HCT116 (cell line): Measurements from ENCODE around the gene STK25. TPM values are rescaled to one million over a fixed set of nuclear protein-coding genes. Genes with fewer than 3 reads are reported as not detected.

ENCODE experiments used
- ATAC-seq: fragments of 200-7000 bp; cut with Tn5 transposase; 2 replicates; pipeline ENCODE4 v1.9.1; 2020; ENCODE audit warnings: mild to moderate bottlenecking, moderate library complexity
- BruUV-seq: library from RNA; stranded (reverse); fragments of 400-500 nt; replicated peaks from 2 replicates; lab custom pipeline; 2021; lab: Mats Ljungman, UMichigan
- CTCF ChIA-PET: fragments of 300-600 bp; sonication (Branson Sonifier 250); formaldehyde crosslinking; loops from one replicate; lab custom pipeline; 2021; ENCODE audit warnings: antibody characterized with exemption; lab: Charles Lee
- POLR2A ChIA-PET: fragments of 300-600, 350-600 bp; sonication (Branson Sonifier 250); formaldehyde crosslinking; loops from one replicate; lab custom pipeline; 2021; ENCODE audit warnings: antibody characterized with exemption; lab: Charles Lee
- RAD21 ChIA-PET, 2 experiments: fragments of 300-600 bp; sonication (Branson Sonifier 250); formaldehyde crosslinking; loops; one replicate each; lab custom pipeline; 2023; ENCODE audit warnings: low total read pairs in 2 of 2; ENCODE audit not compliant: uncharacterized antibody in 2 of 2, unreplicated experiment in 2 of 2, low non-redundant PET in 1 of 2; lab: Charles Lee
- DNase-seq: peaks from one replicate; pipeline ENCODE4 v3.0.0-alpha.2; 2010; ENCODE audit warnings: low read depth, low spot score
- H2AFZ ChIP-seq: fragments of 200-600 bp; shearing (Covaris generic), sonication (generic); 2 replicates; pipeline ENCODE4 v1.6.1; 2017; ENCODE audit warnings: low read depth, mixed run types, mixed read lengths, antibody characterized with exemption, low read length; ENCODE audit not compliant: poor library complexity, severe bottlenecking
- H3K27ac ChIP-seq: 2 replicates; pipeline ENCODE4 v1.5.1; 2012; ENCODE audit warnings: low read depth, low read length
- H3K27me3 ChIP-seq: fragments of 200-600 bp; sonication (generic); 2 replicates; pipeline ENCODE4 v1.6.1; 2016; ENCODE audit warnings: mixed run types, low read length, mixed read lengths; ENCODE audit not compliant: insufficient read depth
- H3K36me3 ChIP-seq, 2 experiments: fragments of 200-500 bp in 1 of 2; fragments of 200-600 bp in 1 of 2; sonication (Bioruptor generic) in 1 of 2; sonication (generic) in 1 of 2; 2 replicates each; pipeline versions ENCODE4 v1.5.1 to v1.6.1; 2014 to 2016; ENCODE audit warnings: low read length in 2 of 2, inconsistent platforms in 1 of 2, mixed read lengths in 1 of 2, mixed run types in 1 of 2; ENCODE audit not compliant: insufficient read depth in 2 of 2, control insufficient read depth in 1 of 2
- H3K4me1 ChIP-seq, 2 experiments: fragments of 200-600 bp in 1 of 2; sonication (generic) in 1 of 2; 2 replicates each; pipeline versions ENCODE4 v1.5.1 to v1.6.1; 2012 to 2017; ENCODE audit warnings: low read length in 2 of 2, inconsistent platforms in 1 of 2, mild to moderate bottlenecking in 1 of 2, mixed read lengths in 1 of 2, mixed run types in 1 of 2, moderate library complexity in 1 of 2; ENCODE audit not compliant: insufficient read depth in 2 of 2, control insufficient read depth in 1 of 2
- H3K4me2 ChIP-seq: fragments of 200-600 bp; sonication (generic); 2 replicates; pipeline ENCODE4 v1.6.1; 2017; ENCODE audit warnings: mixed run types, low read length, mixed read lengths
- H3K4me3 ChIP-seq, 2 experiments: fragments of 200-600 bp in 1 of 2; sonication (generic) in 1 of 2; replicated peaks in 1 of 2; 2 replicates each; pipeline ENCODE4 v1.5.1; 2011 to 2016; ENCODE audit warnings: low read length in 2 of 2, control low read depth in 1 of 2, low read depth in 1 of 2, mild to moderate bottlenecking in 1 of 2, mixed read lengths in 1 of 2, mixed run types in 1 of 2
- H3K79me2 ChIP-seq: fragments of 200-600 bp; sonication (generic); 2 replicates; pipeline ENCODE4 v1.6.1; 2017; ENCODE audit warnings: mild to moderate bottlenecking, mixed run types, low read length, moderate library complexity, mixed read lengths; ENCODE audit not compliant: insufficient read depth
- H3K9ac ChIP-seq: fragments of 200-600 bp; sonication (generic); 2 replicates; pipeline ENCODE4 v1.6.1; 2016; ENCODE audit warnings: low read length, mixed read lengths
- H3K9me2 ChIP-seq: fragments of 200-600 bp; sonication (generic), shearing (Covaris generic); 2 replicates; pipeline ENCODE4 v1.6.1; 2017; ENCODE audit warnings: mixed run types, mild to moderate bottlenecking, moderate library complexity; ENCODE audit not compliant: insufficient read depth
- H3K9me3 ChIP-seq, 2 experiments: fragments of 200-500 bp in 1 of 2; fragments of 200-600 bp in 1 of 2; sonication (Bioruptor generic) in 1 of 2; sonication (generic) in 1 of 2; 2 replicates each; pipeline ENCODE4 v1.6.1; 2014 to 2017; ENCODE audit warnings: low read length in 2 of 2, mixed read lengths in 2 of 2, inconsistent platforms in 1 of 2, low read depth in 1 of 2, mild to moderate bottlenecking in 1 of 2, mixed run types in 1 of 2, moderate library complexity in 1 of 2; ENCODE audit not compliant: control insufficient read depth in 1 of 2, insufficient read depth in 1 of 2
- H4K20me1 ChIP-seq: fragments of 200-600 bp; sonication (generic), shearing (Covaris generic); 2 replicates; pipeline ENCODE4 v1.6.1; 2017; ENCODE audit warnings: mixed run types, mild to moderate bottlenecking, moderate library complexity; ENCODE audit not compliant: insufficient read depth
- ATF3 ChIP-seq: IDR thresholded peaks from 2 replicates; pipeline ENCODE4 v1.6.1; 2012
- CBX3 ChIP-seq: IDR thresholded peaks from 2 replicates; pipeline ENCODE4 v1.6.1; 2012; ENCODE audit warnings: low read depth
- CEBPB ChIP-seq: IDR thresholded peaks from 2 replicates; pipeline ENCODE4 v1.6.1; 2012; ENCODE audit warnings: low read depth
- CTCF ChIP-seq, 3 experiments: fragments of 200-600 bp in 1 of 3; sonication (generic) in 1 of 3; IDR thresholded peaks in 2 of 3; conservative IDR thresholded peaks in 1 of 3; 2 replicates each; pipeline ENCODE4 v1.5.1; 2012 to 2017; ENCODE audit warnings: low read depth in 2 of 3, low read length in 2 of 3, antibody characterized with exemption in 1 of 3, borderline replicate concordance in 1 of 3, control low read depth in 1 of 3, mild to moderate bottlenecking in 1 of 3, mixed read lengths in 1 of 3, mixed run types in 1 of 3, moderate library complexity in 1 of 3; ENCODE audit not compliant: insufficient read depth in 1 of 3
- ELF1 ChIP-seq: IDR thresholded peaks from 2 replicates; pipeline ENCODE4 v1.6.1; 2012; ENCODE audit warnings: low read depth, borderline replicate concordance
- FOSL1 ChIP-seq: IDR thresholded peaks from 2 replicates; pipeline ENCODE4 v1.6.1; 2012; ENCODE audit warnings: low read depth
- JUND ChIP-seq: IDR thresholded peaks from 2 replicates; pipeline ENCODE4 v1.6.1; 2012
- MAX ChIP-seq: IDR thresholded peaks from 2 replicates; pipeline ENCODE4 v1.6.1; 2012
- POLR2A ChIP-seq: IDR thresholded peaks from 2 replicates; pipeline ENCODE4 v1.7.0; 2011; ENCODE audit warnings: borderline replicate concordance; ENCODE audit not compliant: insufficient read depth, insufficient read length; ENCODE audit errors: extremely low read depth
- RAD21 ChIP-seq: IDR thresholded peaks from 2 replicates; pipeline ENCODE4 v1.6.1; 2012; ENCODE audit warnings: low read depth, mild to moderate bottlenecking
- REST ChIP-seq: IDR thresholded peaks from 2 replicates; pipeline ENCODE4 v1.6.1; 2012; ENCODE audit warnings: low read depth
- SIN3A ChIP-seq: IDR thresholded peaks from 2 replicates; pipeline ENCODE4 v1.6.1; 2012; ENCODE audit warnings: low read depth
- SRF ChIP-seq: IDR thresholded peaks from 2 replicates; pipeline ENCODE4 v1.6.1; 2012; ENCODE audit warnings: low read depth
- TCF7L2 ChIP-seq: IDR thresholded peaks from 2 replicates; pipeline ENCODE4 v1.7.0; 2011; ENCODE audit warnings: borderline replicate concordance, inconsistent platforms; ENCODE audit not compliant: insufficient read depth, insufficient read length; ENCODE audit errors: extremely low read depth
- YY1 ChIP-seq: IDR thresholded peaks from 2 replicates; pipeline ENCODE4 v1.6.1; 2011; ENCODE audit warnings: low read length, low read depth, moderate library complexity, mild to moderate bottlenecking; ENCODE audit not compliant: insufficient replicate concordance; ENCODE audit errors: extremely low read depth
- ZBTB33 ChIP-seq: IDR thresholded peaks from 2 replicates; pipeline ENCODE4 v1.6.1; 2011; ENCODE audit warnings: mild to moderate bottlenecking, low read length, moderate library complexity; ENCODE audit not compliant: insufficient replicate concordance; ENCODE audit errors: extremely low read depth
- ZFX ChIP-seq: fragments of 450-650 bp; IDR thresholded peaks from 2 replicates; pipeline ENCODE4 v1.6.1; 2017
- ZNF274 ChIP-seq: fragments of 200-500 bp; sonication (Bioruptor generic); IDR thresholded peaks from 2 replicates; pipeline ENCODE4 v1.6.1; 2014; ENCODE audit warnings: mild to moderate bottlenecking, low read depth, low read length, inconsistent platforms
- intact Hi-C: fragments of 100-400 bp; cut with micrococcal nuclease; formaldehyde crosslinking; loops from 2 replicates; pipeline ENCODE4 v1.10.0; 2022
- total RNA-seq: library from RNA; stranded (reverse); gene quantifications from one replicate; pipeline ENCODE4 v1.2.1, GENCODE V29; 2021; ENCODE audit not compliant: unreplicated experiment

STK25 gene
- total RNA-seq, 1 experiment from 2014 or later, result 160 TPM

- intact Hi-C loops, result no loop called here
- Histone ChIP-seq H3K9me3 (no peaks in the 10 kb centered on the region), H3K36me3 (peaks cover 26 to 27% of the 10 kb centered on the region in 2 experiments), H3K27ac (no peak overlapping the region), H3K9me2 (no peaks in the 10 kb centered on the region), H3K4me2 (no peak overlapping the region), H3K9ac (no peak overlapping the region), H3K27me3 (no peaks in the 10 kb centered on the region), H3K79me2 (peaks cover 22% of the 10 kb centered on the region), H2AFZ (no peak overlapping the region)
- ATAC-seq, result no peak
- RAD21 ChIA-PET, result interaction anchor here in 1 of 2 experiments (0.6 kb wide), 1 partner anchor 336 kb away, joined by 6 read pairs; no protein-coding TSS in a partner anchor
- BruUV-seq, result no TSS peak
- no peak for DNase-seq
- no peak for TF ChIP-seq CTCF (IDR thresholded peaks at IDR 0.05 in 2 of 3, conservative IDR thresholded peaks at IDR 0.05 in 1 of 3; ENCODE audit: borderline replicate concordance in 1 of 3, insufficient read depth in 1 of 3, low read depth in 2 of 3, low read length in 2 of 3)
- TF ChIP-seq REST, result no peak
- no peak for TF ChIP-seq ZBTB33
- no peak for TF ChIP-seq RAD21
- TF ChIP-seq ATF3, result no peak
- no peak for TF ChIP-seq ELF1
- TF ChIP-seq FOSL1, result no peak
- no peak for TF ChIP-seq SIN3A
- no peak for TF ChIP-seq ZFX
- no peak for TF ChIP-seq CBX3
- TF ChIP-seq MAX, result no peak
- TF ChIP-seq ZNF274, result no peak
- TF ChIP-seq POLR2A, result no peak
- TF ChIP-seq CEBPB, result no peak
- TF ChIP-seq YY1, result no peak
- no peak for TF ChIP-seq TCF7L2
- TF ChIP-seq SRF, result no peak
- no peak for TF ChIP-seq JUND
- TF ChIP-seq, all 23 proteins: peak for 0
- no peaks in the 10 kb centered on the region for H4K20me1 ChIP-seq
- no peaks in the 10 kb centered on the region for H3K4me1 ChIP-seq
- POLR2A ChIA-PET, result no interaction called here
- CTCF ChIA-PET, result no interaction called here
- H3K4me3 ChIP-seq, result no peak overlapping the region
Observed at GRCh38 chr2:241498115-241499070, 10.0 kb downstream of the STK25 start.
